GM18907 (cell line): ENCODE data around the gene NOTCH3.

Experiments
- ATAC-seq: cut with Tn5 transposase; IDR thresholded peaks from one replicate; pipeline ENCODE4 v1.9.1; 2021; ENCODE audit warnings: mild to moderate bottlenecking, moderate library complexity; ENCODE audit not compliant: unreplicated experiment

NOTCH3 gene

DNA sequence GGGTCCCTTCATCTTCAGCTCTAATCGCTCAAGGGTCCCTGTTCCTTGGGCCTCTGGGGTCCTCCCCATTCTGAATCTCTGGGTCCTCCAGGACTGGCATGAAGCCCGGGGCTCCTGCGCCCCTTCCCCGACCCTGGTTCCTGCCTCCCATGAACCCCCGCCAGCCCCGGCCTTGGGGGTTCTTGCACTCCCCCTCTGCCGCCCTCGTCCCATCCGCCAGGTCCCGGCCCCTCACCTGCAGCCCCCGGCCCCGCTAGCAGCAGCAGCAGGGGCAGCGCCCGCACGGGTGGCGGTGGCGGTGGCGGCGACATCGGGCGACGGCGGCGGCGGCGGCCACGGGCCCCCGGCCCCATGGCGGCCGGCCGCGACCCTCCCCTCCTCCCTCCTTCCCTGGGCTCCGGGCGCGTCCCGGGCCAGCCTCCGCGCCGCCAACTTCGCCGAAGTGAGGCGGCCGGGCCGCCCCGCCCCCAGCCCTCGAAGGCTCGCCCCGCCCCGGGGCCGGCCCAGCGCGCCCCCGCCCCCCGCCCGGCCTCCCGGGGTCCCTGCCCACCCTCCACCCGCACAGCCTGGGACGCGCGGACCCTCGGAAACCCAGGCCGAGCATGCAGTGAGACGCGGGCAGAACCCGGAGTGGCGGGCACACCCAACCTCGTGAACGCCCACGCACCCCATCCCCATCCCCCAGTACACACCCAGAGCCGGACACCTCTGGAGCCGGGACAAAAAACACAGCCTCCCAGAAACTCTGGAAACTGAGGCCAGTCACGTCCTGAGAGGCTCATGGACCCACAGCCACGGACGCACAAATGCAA lies at the start of gene NOTCH3:
Gene NOTCH3 (minus strand): TSS at position 443 of the 812 bp plus-strand sequence. CDS start 90 bp downstream, at position 353.
- ATAC-seq: no peak

DNA sequence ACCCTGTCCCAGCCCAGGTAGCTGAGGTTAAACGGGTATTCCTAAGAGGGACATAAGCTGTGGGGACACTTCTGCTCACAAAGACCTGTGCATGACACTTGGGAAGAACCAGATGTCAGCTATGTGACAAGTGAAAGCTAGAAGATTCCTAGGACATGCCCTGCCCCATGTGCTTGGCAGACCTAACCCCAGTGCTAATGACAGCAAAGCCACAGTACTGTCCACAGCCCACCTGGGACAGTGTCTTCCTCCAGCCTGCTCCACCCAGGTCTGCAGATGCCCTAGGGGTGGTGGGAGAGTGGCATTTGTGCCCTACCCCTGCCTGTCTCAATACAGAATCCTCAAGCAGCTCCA lies 49.8 kb upstream of the NOTCH3 start:
- no peak for ATAC-seq

DNA sequence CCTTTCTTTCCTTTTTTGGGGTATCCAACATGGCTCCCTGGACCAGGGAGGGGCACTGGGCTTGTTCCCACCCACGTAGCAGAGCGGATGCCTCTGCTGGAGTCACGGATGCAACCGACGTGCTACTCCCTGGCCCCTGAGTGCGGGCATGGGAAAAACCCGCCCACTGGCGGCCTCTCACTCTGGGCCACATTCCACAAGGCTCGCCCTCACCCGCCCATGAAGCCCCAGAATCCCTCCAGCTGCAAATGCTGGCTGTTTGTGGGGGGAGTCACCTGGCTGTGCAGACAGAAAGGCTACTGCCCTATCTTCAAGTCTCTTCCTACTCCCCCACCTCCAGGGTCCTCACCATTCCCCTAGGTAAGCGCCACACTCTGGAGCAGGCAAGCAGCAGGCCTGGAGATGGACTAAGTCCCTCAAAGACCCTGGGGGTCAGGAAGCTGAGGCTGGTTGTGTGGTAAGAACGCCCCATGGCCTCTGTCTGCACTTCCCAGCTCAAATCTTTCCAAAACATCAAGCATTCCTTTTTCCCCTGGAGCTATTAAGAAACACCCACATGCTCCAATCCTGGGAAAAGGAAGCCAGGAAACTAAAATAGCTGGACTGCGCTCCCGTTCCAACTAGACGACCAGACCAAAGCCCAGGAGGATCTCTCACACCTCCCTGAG lies 49.3 kb upstream of the NOTCH3 start:
- no peak for ATAC-seq

DNA sequence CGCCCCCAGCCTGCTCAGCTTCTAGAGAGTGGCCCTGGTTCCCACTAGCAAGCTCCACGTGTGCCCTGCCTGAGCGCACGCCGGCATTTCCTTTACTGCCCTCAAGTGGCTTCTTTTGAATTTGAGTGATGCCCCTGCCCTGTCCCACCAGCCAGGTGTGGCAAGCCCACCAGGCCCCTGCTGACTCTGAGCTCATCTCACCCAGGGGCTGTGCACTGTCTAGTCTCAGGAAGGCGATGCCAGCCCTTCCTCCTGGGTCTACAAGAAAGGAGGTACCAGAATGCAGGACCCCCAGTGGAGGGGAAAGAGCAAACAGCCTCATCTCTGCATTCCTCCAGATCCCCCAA lies 48.7 kb upstream of the NOTCH3 start:
- ATAC-seq: no peak

DNA sequence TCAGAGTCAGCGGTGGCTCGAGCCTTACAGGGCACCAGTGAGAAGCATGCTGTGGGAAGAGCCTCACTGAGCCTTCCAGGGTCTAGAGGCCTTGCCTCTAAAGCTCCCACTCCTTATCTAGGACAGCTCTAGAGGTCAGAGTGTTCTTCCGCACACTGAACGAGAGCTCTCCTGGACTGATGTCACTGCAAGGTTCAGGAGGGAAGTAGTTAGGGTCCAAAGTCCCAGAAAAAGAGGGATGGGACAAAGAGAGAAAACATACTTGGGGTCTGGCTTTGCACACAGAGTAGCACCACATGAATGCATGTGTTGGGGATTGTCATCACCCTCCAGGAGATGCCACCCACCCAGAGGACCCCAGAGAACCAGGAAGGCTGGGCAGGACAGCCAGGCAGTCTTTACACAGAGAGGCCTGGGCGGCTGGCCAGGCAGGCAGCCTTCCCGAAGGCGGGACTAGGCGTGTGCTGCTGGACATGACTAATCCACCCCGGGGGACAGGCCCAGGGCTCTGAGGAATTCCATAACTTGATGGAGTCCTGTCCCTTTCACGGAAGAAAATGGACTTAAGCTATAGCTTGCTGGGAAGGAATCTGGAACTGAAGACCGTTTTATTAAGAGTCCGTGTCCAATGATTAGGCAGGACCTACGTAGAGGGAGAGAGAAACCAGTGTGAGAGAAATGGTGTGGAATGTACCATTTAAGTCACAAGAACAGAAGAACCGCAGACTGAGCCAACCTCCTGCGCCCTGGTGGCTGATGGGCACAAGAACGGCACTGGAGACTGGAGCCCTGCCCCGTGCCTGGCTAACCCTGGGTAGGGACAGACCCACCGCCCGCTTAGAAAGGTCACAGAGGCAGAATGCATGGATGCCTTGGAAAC lies 48.1 kb upstream of the NOTCH3 start:
- no peak for ATAC-seq

DNA sequence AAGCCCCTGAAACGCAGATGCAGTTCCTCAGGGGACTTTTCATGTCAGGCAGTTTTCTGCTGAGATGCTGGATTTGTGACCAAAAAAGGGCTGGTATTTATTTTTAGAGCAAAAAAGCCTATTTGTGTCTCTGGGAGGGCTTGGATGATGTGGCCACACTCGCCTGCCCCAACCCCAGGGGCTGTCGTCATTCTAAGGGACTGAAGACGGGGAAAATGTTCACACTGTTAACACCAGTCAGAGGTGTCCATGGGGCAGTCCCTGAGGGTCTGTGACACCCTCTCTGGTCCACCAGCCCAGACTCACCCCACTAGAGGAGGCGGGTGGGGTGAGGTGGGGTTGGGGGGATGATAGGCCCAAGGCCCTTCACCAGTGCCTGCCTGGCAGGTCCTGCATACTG lies 47.3 kb upstream of the NOTCH3 start:
- ATAC-seq: no peak

DNA sequence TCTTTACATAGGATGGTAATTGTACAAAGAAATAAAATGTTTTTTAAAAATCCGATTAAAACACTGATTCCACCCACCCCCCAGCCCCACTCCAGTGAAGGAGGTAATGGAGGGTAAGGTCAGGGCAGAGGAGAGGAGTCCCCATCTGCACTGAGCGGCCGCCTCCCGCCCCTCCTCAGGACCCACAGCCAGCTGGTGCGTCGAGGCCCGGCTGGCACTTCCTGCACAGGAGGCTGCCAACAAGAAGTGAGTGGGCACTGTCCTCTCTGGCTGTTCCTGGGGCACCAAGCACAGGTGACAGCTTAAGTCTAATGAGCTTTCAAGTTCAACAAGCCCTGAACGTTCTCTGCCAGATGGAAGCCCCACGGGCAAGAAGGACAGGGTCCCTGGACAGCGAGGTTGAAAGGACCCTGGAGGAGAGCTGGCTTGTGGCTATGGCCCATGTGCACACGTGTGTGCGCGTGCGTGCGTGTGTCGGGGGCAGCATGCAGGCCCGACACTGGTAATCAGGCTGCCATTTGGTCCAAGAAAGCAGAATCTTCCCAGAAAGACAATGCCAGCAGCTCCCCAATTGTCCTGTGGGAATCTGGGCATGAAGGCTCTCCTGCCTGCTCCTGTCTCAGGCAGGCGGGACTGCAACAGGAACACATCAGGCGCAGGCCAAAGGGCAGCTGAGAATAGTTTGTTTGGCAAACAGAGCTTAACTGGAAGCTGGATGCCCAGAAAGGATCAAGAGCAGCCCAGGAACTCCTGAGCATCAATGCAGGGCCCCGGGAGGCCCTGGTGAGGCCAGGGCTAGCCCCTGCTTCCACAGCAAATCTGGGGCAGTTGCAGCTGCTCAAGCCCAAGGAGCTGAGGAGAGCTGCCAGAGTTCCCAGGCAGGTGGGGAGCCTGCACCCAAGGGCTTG lies 46.6 kb upstream of the NOTCH3 start:
- ATAC-seq: no peak

DNA sequence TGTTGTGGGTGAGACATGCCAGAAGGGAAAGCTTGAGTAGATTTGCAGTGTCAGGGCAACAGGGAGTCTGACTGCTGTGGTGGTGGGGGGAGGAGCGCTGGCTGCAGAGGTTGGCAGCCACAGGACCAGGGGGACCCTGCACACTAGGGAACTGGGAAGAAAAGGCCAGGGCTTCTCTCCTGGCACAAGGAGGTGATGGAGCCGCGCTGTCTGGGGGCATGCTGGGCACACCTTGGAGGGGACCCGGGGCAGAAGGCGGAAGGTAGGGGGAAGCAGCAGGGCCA lies 45.3 kb upstream of the NOTCH3 start:
- ATAC-seq: no peak

DNA sequence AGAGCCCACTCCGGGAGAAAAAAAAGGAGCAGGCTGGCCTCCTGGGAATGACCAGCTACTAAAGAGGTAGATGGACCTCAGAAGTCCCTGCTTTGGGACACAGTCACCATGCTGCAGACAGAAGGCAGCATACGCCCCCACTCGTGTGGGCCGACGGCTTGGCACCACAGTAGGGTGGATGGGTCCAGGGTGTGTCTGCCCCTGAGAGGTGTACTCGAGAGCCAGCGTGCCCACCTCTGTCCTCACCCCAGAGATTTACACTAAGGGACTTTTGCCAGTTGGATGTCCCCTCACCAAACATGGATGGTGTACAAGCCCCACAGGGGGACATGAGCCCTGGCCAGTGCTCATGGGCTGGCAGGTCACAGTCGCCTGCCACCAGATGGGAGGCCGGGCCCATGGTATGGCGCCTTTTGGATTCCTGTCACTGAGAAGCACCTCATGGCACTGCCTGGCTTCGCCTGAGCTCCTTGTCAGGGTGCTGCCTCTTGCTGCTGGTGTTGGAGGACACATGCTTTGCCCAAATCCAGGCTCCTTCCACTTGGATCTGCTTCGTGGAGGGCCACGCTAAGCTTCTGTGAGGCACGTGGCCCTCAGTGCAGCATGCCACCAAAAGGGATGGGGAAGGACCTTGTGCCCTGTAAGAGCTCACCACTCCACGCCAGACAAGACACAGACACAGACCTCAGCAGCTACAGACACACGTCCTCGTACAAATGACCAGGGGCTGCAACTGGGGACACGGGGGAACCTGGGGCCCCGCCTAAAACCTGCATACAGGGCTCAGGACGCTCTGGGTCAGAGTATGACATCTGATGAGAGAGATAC lies 44.8 kb upstream of the NOTCH3 start:
- ATAC-seq: no peak

DNA sequence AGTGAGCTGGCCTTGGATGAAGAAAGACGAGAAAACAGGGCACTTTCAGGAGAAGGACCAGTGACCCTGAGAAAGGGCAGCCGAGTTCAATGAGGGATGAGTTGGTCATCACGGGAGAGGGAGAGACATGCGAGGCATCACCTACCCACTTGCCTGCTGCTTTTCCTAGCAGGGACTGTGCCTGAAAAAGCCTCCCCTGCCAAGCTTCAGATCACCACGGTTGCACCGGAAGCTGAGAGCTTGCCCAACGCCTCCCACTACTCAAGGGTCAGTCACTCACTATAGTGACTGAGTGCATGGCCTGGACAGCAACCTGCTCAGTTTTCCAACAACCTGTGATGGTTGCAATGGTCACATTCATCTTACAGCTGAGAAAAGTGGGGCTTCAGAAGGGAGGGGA lies 44.0 kb upstream of the NOTCH3 start:
- no peak for ATAC-seq

DNA sequence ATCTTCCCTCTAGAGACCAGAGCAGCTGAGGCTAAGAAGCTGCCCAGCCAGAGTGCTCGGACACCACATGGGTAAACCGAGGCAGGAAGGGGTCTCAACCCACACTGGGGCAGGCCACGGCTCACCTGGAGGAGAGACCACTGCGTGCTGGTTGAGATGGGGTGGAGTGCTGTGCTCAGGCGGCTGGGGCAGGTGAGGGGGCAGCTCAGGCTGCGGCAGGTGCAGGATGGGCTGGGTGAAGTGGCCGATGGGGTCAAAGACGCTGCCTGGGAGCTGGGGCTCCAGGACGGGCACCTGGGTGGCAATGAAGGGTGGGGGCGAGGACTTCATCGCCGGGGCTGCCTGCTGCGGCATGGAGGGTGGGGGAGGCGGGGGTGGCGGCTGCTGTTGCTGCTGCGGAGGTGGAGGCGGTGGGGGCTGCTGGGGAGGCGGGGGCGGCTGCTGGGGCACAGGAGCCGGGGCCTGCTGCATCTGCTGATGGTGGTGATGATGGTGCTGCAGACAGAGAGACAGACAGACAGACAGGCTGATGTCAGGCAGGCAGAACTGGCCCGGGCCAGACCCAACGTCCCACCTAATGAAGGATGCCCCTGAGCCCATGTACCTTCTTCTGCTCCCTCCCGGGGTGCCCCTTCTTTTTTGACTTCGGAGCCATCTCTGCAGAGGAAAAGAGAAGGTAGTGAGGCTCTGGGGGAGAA lies 43.5 kb upstream of the NOTCH3 start:
- no peak for ATAC-seq

DNA sequence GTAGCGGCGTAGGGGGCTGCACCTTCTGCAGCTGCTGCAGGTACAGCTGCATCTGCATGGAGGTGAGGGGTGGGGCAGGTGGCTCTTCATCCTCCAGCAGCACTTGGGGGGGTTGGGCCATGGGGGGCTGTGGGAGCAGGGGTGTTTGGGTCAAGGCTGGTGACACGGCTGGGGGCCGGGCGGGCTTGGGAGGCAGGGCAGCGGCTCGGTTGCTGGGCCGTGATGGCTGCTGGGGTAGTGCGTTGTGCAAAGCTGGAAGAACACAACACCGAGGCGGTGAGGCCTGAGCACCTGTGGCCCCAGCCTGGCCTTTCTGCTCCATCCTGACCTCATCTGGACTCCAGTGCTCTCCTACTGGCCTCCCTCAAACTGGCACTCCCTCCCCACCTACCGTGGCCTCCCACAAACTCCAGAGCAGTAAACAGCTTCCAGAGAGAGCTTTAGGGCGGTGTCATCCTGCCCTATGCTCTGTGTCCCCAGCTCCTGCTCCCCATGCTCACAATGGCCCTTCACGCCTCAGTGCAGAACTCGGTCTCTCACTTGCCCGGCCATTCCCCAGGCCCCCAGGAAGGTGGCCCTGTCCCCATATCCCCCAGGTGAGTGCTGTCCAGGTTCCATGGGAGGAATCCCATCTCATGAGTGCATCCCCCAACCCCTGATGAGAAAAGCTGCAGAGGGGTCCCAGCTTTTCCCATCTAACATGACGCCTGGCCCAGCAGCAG lies 42.6 kb upstream of the NOTCH3 start:
- no peak for ATAC-seq

DNA sequence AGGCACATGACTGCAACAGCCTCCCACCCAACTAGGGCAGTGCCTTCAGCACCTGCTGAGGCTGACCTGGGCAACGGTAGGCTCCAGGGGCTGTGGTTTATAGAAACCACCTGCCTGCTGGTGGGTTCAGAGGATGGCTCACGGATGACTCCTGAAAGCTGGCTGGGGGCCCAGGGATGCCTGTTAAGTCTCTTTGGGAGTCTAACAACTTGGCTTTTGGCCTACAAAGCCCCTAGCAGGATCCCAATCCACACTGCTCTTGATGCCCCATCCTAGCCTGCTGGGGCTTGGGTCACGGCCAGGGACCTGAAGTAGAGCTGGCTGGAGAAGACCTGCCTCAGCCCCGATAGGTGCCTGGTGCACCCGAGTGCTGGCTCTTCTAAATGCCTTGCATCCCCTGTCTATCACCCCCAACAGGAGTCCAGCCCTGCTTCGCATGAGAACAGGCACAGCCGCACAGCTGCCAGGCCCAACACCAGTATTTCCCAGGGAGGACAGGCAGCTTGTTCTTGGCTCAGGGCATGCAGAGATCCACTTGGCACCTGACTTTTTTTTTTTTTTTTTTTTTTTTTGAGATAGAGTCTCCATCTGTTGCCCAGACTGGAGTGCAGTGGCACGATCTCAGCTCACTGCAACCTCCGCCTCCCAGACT lies 40.6 kb upstream of the NOTCH3 start:
- no peak for ATAC-seq

DNA sequence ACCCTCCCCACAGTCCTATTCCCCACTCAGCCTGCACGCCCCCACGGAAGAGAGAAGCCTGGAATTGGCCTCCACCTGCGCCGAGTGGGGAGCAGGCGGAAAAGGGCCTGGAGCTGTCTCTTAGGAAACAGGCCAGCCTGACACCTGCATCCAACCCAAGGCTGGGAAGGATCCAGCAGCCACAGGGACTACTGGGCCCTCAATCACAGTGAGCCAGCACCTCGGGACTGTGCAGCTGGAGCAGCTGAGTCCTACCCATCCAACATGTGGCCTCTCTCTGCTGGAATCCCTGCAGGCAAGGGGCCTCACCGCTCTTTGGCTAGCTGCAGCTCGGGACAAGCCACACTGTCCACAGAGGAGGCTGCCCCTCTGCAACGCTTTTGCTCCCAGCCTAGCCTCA lies 39.7 kb upstream of the NOTCH3 start:
- ATAC-seq: no peak

DNA sequence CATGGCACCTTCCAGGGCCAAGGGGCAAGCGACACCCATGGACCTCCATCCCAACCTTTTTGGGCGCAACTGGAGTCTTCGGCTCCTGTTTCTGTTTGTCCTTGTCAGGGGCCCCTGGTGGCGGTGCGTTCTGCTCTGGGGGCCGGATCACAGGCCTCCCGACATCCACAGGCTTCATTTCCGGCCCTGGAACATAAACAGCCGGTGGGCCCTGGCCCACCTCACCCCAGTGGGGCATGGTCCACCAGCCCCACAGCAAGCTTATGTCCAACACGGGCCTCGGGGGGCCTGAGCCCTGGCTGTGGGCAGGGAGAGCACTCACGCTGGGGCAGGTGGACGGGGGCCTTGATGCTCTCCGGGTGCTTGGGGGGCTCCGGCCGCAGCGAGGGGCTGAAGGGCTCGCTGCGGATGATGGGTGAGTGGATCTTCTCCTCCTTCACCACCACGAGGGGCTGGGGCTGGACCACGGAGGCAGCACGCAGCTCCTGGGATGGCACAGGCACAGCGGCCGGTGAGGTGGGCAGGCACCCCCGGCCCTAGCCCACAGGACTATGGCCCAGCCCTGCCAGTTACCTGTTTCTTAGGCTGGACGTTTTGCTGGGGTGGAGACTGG lies 38.6 kb upstream of the NOTCH3 start:
- ATAC-seq: no peak

DNA sequence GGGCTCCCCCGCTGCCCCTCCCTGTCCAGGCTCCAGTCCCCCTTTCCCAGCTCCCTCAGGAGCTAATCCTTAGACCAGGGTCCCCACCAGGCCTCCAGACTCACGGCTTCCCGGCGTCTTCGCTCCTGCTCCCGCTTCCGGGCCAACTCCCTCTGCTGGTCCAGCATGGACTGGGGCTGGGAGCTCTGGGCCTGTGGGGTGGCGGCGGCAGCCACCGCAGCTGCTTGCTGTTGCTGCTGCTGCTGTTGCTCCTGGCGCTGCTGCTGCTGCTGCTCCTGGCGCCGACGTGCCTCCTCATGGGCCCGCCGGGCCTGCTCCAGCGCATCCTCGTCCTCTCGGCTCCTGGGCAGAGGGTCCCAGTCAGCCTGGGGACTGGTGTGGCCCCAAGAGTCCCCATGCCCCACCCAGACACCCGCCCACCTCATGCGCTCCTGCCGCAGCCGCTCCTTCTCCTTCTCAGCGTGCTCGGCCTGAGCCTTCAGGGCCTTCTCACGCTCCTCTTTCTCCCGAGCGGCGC lies 37.9 kb upstream of the NOTCH3 start:
- no peak for ATAC-seq

DNA sequence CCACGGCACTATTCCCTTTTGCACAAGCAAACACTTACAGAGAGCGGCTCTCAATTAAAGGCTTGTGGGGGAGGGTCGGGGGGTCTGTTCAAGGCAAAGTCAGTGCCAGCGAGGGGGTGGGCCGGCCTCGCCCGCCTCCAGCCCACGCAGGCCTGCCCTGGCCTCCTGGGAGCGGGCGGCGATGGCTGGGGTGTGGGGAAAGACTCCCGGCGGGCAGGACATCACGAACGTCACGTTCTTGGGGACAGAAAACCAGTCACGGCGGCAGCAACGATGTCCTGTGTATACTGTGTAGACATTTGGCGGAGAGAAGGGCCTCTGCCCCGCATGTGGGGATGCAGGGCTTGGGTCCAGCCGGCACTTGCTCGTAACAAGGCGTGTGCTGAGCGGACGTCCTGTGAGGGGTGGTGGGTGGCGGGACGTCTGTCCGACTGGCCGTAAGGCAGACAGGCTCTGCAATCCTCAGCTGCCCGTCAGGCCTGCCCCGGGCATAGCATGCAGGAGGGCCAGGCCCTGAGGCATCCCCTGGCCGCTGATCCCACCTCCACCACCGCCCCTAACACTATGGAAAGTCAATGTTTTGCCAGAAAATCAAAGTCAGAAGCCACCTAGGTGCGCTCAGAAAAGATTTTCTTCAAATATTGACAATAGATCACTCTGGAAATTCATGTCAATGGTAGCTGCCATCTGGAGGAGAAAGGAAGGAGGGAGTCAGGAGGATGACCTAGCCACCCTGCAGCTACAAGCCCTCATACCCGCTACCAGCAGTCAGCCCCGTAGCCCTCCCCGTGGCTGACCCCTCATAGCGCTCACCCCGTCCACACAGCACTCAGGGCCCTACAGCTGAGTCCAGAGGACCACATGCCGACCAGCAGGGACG lies 37.2 kb upstream of the NOTCH3 start:
- ATAC-seq: no peak
